Type B pancreatic cell (in vitro differentiated cells): ENCODE measurements around the gene FAM180A. TPM values are rescaled to one million over a fixed set of nuclear protein-coding genes. Genes with fewer than 3 reads are reported as not detected.
A peak's percentile ranks its signal among the peaks of the same experiment; 100 is the strongest.

Experiments used
- DNase-seq: peaks from one replicate; pipeline ENCODE4 v3.0.0; 2021; ENCODE audit warnings: mixed read lengths; ENCODE audit not compliant: unreplicated experiment; ENCODE audit errors: extremely low spot score
- H3K27ac Mint-ChIP-seq: 2 replicates; pipeline ENCODE4 v1.8.0; 2021; ENCODE audit warnings: mild to moderate bottlenecking, mixed read lengths
- H3K27me3 Mint-ChIP-seq: 2 replicates; pipeline ENCODE4 v1.8.0; 2021; ENCODE audit warnings: mixed read lengths
- H3K36me3 Mint-ChIP-seq: 2 replicates; pipeline ENCODE4 v1.8.0; 2021; ENCODE audit warnings: mixed read lengths
- H3K4me1 Mint-ChIP-seq: one replicate; pipeline ENCODE4 v1.8.0; 2021; ENCODE audit warnings: mixed read lengths; ENCODE audit not compliant: unreplicated experiment
- H3K4me3 Mint-ChIP-seq: 2 replicates; pipeline ENCODE4 v1.8.0; 2021; ENCODE audit warnings: mild to moderate bottlenecking, mixed read lengths
- H3K9me3 Mint-ChIP-seq: 2 replicates; pipeline ENCODE4 v1.8.0; 2021; ENCODE audit warnings: mixed read lengths
- CTCF ChIP-seq: fragments of 200-600 bp; sonication (generic); conservative IDR thresholded peaks from 2 replicates; pipeline ENCODE4 v1.5.0; 2021; ENCODE audit warnings: antibody characterized with exemption, mild to moderate bottlenecking
- total RNA-seq: library from RNA; stranded (reverse); gene quantifications from 2 replicates; pipeline ENCODE4 v1.2.1, GENCODE V29; 2021; ENCODE audit warnings: low replicate concordance

FAM180A gene
- total RNA-seq, 1 donor from 2014 or later = not detected

- peak overlapping the region; percentile 92 for H3K27ac Mint-ChIP-seq
- no peak for DNase-seq
- H3K4me3 Mint-ChIP-seq = peak overlapping the region; percentile 33
- TF ChIP-seq CTCF = no peak
- H3K27me3 Mint-ChIP-seq = peaks cover 3% of the 10 kb centered on the region
- H3K9me3 Mint-ChIP-seq = peaks cover 11% of the 10 kb centered on the region
- peaks cover 3% of the 10 kb centered on the region for H3K36me3 Mint-ChIP-seq
- H3K4me1 Mint-ChIP-seq = no peaks in the 10 kb centered on the region
Measured at GRCh38 chr7:135757719-135758411, 9.3 kb upstream of the FAM180A start.

GRCh38 chr7:135756191-135756590, 7.6 kb upstream of the FAM180A start:
- H3K4me1 Mint-ChIP-seq = no peaks in the 10 kb centered on the region
- TF ChIP-seq CTCF = no peak
- H3K27ac Mint-ChIP-seq = no peak overlapping the region
- peaks cover 3% of the 10 kb centered on the region for H3K27me3 Mint-ChIP-seq
- H3K4me3 Mint-ChIP-seq = no peak overlapping the region
- H3K36me3 Mint-ChIP-seq = peaks cover 3% of the 10 kb centered on the region
- no peak for DNase-seq
- H3K9me3 Mint-ChIP-seq = peaks cover 11% of the 10 kb centered on the region

DNA sequence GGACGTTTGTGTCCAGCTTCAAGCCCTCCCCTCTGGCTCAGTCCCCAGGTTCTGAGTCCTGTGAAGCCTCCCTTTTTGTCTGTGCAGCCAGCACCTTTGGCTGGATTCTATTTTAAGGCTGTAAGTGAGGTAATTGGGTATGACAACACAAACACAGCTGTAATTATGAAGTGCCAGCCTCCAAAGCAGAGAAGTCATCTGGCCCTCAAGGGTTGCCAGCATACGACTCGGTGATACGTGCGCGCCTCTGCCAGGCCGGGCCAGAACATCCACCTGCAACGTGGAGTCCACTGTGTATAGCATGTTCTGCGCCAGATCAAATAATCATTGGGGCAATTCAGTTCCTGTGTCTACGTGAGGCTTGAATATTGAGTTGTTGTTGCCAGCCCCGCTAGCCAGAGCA, 6.7 kb upstream of the FAM180A start:
- Mint-ChIP-seq H3K36me3 (peaks cover 3% of the 10 kb centered on the region), H3K27me3 (peaks cover 3% of the 10 kb centered on the region), H3K9me3 (peaks cover 11% of the 10 kb centered on the region), H3K4me3 (no peak overlapping the region), H3K4me1 (no peaks in the 10 kb centered on the region), H3K27ac (no peak overlapping the region)
- DNase-seq = no peak
- no peak for TF ChIP-seq CTCF

- peaks cover 3% of the 10 kb centered on the region for H3K27me3 Mint-ChIP-seq
- no peak for DNase-seq
- H3K36me3 Mint-ChIP-seq = peaks cover 3% of the 10 kb centered on the region
- no peak overlapping the region for H3K4me3 Mint-ChIP-seq
- TF ChIP-seq CTCF = no peak
- peaks cover 11% of the 10 kb centered on the region for H3K9me3 Mint-ChIP-seq
- no peaks in the 10 kb centered on the region for H3K4me1 Mint-ChIP-seq
- H3K27ac Mint-ChIP-seq = peak overlapping the region; percentile 11
Measured at GRCh38 chr7:135753616-135754413, 5.2 kb upstream of the FAM180A start.

DNA sequence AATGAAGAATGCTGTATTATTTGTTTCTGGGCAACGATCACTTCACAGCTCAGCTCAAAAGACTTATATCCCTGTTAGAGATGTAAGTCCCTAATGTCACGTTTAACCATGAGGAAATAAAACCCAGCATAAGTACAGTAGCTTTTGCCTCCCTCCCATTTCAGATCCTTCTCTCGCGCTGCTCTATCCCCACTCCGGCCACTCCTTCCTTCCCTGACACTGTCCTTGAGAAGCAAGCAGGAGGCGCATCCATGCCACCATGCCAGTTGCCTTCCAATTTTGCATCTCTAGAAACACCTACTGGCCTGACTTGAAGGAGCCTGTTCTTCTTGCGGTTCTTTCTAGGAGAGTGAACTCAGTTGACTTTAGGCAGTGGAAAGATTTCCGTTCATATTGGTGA, 1.2 kb downstream of the FAM180A start:
- DNase-seq = no peak

More for the DNA sequence above, 1.2 kb downstream of the FAM180A start:
- peaks cover 4% of the 10 kb centered on the region for H3K27me3 Mint-ChIP-seq
- H3K36me3 Mint-ChIP-seq = no peaks in the 10 kb centered on the region
- peaks cover 8% of the 10 kb centered on the region for H3K4me1 Mint-ChIP-seq
- H3K27ac Mint-ChIP-seq = peak overlapping the region; percentile 48
- no peak for TF ChIP-seq CTCF
- H3K4me3 Mint-ChIP-seq = no peak overlapping the region
- H3K9me3 Mint-ChIP-seq = no peaks in the 10 kb centered on the region
